Subcutaneous abdominal adipose tissue (tissue), 5 donors: Measurements from ENCODE around the gene NOC2L.

Experiments
- H3K27ac ChIP-seq: one replicate; pipeline ENCODE4 v1.7.0; 2013; ENCODE audit warnings: low read depth, mild to moderate bottlenecking, inconsistent platforms, low read length, moderate library complexity
- H3K27me3 ChIP-seq, 5 donors: one replicate each; pipeline ENCODE4 v1.7.0; 2013; ENCODE audit warnings: low read length in 5 of 5, inconsistent platforms in 1 of 5; ENCODE audit not compliant: control insufficient read depth in 5 of 5, insufficient read depth in 4 of 5
- H3K36me3 ChIP-seq, 5 donors: one replicate each; pipeline ENCODE4 v1.7.0; 2013; ENCODE audit warnings: low read length in 5 of 5; ENCODE audit not compliant: control insufficient read depth in 5 of 5, insufficient read depth in 5 of 5
- H3K4me1 ChIP-seq, 5 donors: one replicate each; pipeline ENCODE4 v1.7.0; 2013; ENCODE audit warnings: low read length in 5 of 5, mild to moderate bottlenecking in 3 of 5, moderate library complexity in 1 of 5; ENCODE audit not compliant: control insufficient read depth in 5 of 5, insufficient read depth in 5 of 5
- H3K4me3 ChIP-seq, 5 donors: one replicate each; pipeline ENCODE4 v1.7.0; 2013; ENCODE audit warnings: low read length in 5 of 5, low read depth in 1 of 5
- H3K9ac ChIP-seq, 5 donors: one replicate each; pipeline ENCODE4 v1.7.0; 2013; ENCODE audit warnings: low read length in 5 of 5, mild to moderate bottlenecking in 4 of 5, moderate library complexity in 3 of 5
- H3K9me3 ChIP-seq, 5 donors: one replicate each; pipeline ENCODE4 v1.7.0; 2013; ENCODE audit warnings: low read length in 5 of 5; ENCODE audit not compliant: control insufficient read depth in 5 of 5
- donor health status: healthy.
- donor health status: healthy.
- donor health status: healthy.
- donor health status: healthy.
- donor health status: healthy.

The NOC2L gene

DNA sequence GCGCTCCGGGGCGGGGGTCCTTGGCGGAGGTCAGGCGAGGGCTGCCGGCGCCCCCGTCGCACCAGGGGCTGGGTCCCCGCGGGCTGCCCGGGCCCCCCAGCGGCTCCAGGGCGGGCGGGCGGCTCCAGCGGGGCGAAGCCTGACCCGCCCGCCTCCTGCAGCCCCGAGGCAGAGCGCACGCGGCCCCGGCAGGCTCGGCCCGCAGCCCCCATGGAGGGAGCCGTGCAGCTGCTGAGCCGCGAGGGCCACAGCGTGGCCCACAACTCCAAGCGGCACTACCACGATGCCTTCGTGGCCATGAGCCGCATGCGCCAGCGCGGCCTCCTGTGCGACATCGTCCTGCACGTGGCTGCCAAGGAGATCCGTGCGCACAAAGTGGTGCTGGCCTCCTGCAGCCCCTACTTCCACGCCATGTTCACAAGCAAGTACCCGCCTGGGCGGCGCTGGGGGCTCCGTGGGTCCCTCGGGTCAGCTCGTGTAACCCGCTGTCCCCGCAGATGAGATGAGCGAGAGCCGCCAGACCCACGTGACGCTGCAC is 2.1 kb upstream of the NOC2L start:
- no peaks in the 10 kb centered on the region for H3K9me3 ChIP-seq
- H3K4me3 ChIP-seq, result peak overlapping the region in 4 of 5 donors; percentile 56 to 98 (median 66)
- peaks cover 5 to 43% (median 36%) of the 10 kb centered on the region in 5 donors for H3K4me1 ChIP-seq
- no peak overlapping the region for H3K27ac ChIP-seq
- peaks cover 0 to 3% (median 0%) of the 10 kb centered on the region in 5 donors for H3K27me3 ChIP-seq
- peaks cover 0 to 27% (median 11%) of the 10 kb centered on the region in 5 donors for H3K36me3 ChIP-seq
- H3K9ac ChIP-seq, result peak overlapping the region in 2 of 5 donors; percentile 46 to 64

GRCh38 chr1:960363-961131 is 1.5 kb upstream of the NOC2L start, which contains the start of gene KLHL17:
Gene KLHL17 (plus strand): TSS chr1:960584. CDS start chr1:960694, 110 bp downstream.
- peaks cover 0 to 33% (median 17%) of the 10 kb centered on the region in 5 donors for H3K36me3 ChIP-seq
- peaks cover 5 to 38% (median 34%) of the 10 kb centered on the region in 5 donors for H3K4me1 ChIP-seq
- no peaks in the 10 kb centered on the region for H3K27me3 ChIP-seq
- H3K9ac ChIP-seq, result peak within 1 kb of the TSS in 4 of 5 donors; percentile 46 to 68 (median 56)
- H3K27ac ChIP-seq, result no peak within 1 kb of the TSS
- H3K4me3 ChIP-seq, result peak within 1 kb of the TSS; percentile 29 to 99 (median 95)
- H3K9me3 ChIP-seq, result no peaks in the 10 kb centered on the region

- Histone ChIP-seq H3K27ac (no peak overlapping the region), H3K9ac (peak overlapping the region in 2 of 5 donors; percentile 64 to 68), H3K9me3 (no peaks in the 10 kb centered on the region), H3K4me1 (peaks cover 5 to 38% (median 34%) of the 10 kb centered on the region in 5 donors), H3K27me3 (no peaks in the 10 kb centered on the region), H3K36me3 (peaks cover 0 to 40% (median 24%) of the 10 kb centered on the region in 5 donors), H3K4me3 (peak overlapping the region; percentile 29 to 99 (median 95))
These were observed 791 bp upstream of the NOC2L start for GRCh38 chr1:959731-960362.

GRCh38 chr1:956636-957035 is 2.4 kb downstream of the NOC2L start:
- no peaks in the 10 kb centered on the region for H3K9me3 ChIP-seq
- no peak overlapping the region for H3K27ac ChIP-seq
- peaks cover 5 to 38% (median 33%) of the 10 kb centered on the region in 5 donors for H3K4me1 ChIP-seq
- H3K4me3 ChIP-seq, result no peak overlapping the region
- no peaks in the 10 kb centered on the region for H3K27me3 ChIP-seq
- no peak overlapping the region for H3K9ac ChIP-seq
- peaks cover 0 to 54% (median 52%) of the 10 kb centered on the region in 5 donors for H3K36me3 ChIP-seq

- peaks cover 0 to 66% (median 64%) of the 10 kb centered on the region in 5 donors for H3K36me3 ChIP-seq
- H3K4me3 ChIP-seq, result no peak overlapping the region
- no peaks in the 10 kb centered on the region for H3K9me3 ChIP-seq
- H3K27me3 ChIP-seq, result no peaks in the 10 kb centered on the region
- peaks cover 5 to 32% (median 27%) of the 10 kb centered on the region in 5 donors for H3K4me1 ChIP-seq
- no peak overlapping the region for H3K9ac ChIP-seq
- no peak overlapping the region for H3K27ac ChIP-seq
These were observed 3.6 kb downstream of the NOC2L start for GRCh38 chr1:955474-955873.

GRCh38 chr1:954927-955326 is 4.1 kb downstream of the NOC2L start:
- H3K9ac ChIP-seq, result no peak overlapping the region
- no peaks in the 10 kb centered on the region for H3K27me3 ChIP-seq
- no peak overlapping the region for H3K4me3 ChIP-seq
- no peak overlapping the region for H3K27ac ChIP-seq
- peaks cover 0 to 71% (median 69%) of the 10 kb centered on the region in 5 donors for H3K36me3 ChIP-seq
- H3K9me3 ChIP-seq, result no peaks in the 10 kb centered on the region
- H3K4me1 ChIP-seq, result peaks cover 5 to 27% (median 23%) of the 10 kb centered on the region in 5 donors

DNA sequence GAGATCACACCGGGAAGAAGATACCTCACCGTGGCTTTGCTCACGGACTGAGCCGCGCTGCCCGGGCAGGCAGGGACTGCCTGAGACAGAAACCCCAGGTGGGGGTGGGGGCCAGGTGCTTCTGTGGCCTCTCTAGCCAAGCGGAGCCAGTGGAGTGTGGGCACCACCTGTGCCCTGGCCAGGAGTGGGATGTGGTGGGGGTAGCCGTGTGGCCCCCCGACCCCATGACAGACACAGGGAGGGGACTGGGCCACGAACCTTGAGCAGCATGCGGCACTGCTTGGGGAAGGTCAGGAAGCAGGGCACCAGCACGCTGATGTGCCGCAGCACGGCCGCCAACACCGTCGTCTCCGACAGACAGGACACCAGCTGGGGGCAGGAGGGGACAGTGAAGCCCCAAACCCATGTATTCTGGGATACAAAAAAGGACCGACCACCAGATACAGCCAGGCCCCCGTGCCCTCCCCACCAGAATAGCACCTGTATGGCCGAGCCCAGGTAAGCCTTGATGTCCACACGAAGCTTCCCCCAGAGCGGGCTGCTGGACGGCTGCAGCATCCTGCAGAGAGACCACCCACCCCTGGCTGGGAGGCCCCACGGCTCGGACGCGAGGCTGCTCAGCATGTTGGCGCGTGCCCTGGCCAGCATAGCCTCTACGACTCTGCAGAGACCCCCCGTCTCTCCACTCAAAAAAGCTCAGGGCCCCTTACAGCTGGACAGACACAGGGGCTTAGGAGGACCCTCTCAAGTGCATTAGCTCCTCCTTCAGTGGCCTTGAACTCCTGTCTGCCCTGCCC is 5.3 kb downstream of the NOC2L start:
- Histone ChIP-seq H3K4me1 (peaks cover 5 to 18% (median 16%) of the 10 kb centered on the region in 5 donors), H3K27me3 (no peaks in the 10 kb centered on the region), H3K36me3 (peaks cover 0 to 83% (median 81%) of the 10 kb centered on the region in 5 donors)

GRCh38 chr1:952603-953002 is 6.5 kb downstream of the NOC2L start:
- no peak overlapping the region for H3K4me3 ChIP-seq
- no peak overlapping the region for H3K9ac ChIP-seq

More for the DNA sequence above, 5.3 kb downstream of the NOC2L start:
- no peak overlapping the region for H3K27ac ChIP-seq
- no peak overlapping the region for H3K4me3 ChIP-seq
- H3K9ac ChIP-seq, result no peak overlapping the region
- no peaks in the 10 kb centered on the region for H3K9me3 ChIP-seq

DNA sequence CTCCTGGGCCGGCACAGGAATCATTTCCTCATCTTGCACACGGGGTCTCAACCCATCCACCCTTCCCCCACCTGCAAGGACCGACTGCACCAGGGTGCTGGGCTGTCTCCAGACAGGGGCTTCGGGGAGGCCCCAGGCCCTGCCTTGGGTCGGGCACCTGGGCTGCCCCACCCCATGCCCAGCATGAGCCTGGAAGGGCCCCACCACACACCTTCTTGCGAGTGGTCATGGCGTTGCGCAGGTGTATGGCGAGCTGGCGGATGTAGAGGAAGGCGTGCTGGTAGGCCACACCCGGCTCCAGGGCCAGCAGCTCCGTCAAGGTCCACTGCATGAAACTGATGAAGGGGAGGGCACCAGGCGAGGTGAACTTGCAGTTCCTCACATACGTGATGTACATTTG is 6.9 kb downstream of the NOC2L start:
- Histone ChIP-seq H3K4me3 (no peak overlapping the region), H3K36me3 (peaks cover 0 to 99% (median 96%) of the 10 kb centered on the region in 5 donors), H3K27ac (no peak overlapping the region), H3K4me1 (peaks cover 0 to 3% (median under 1%) of the 10 kb centered on the region in 5 donors), H3K9ac (no peak overlapping the region), H3K27me3 (no peaks in the 10 kb centered on the region), H3K9me3 (no peaks in the 10 kb centered on the region)

More at GRCh38 chr1:952603-953002, 6.5 kb downstream of the NOC2L start:
- Histone ChIP-seq H3K36me3 (peaks cover 0 to 95% (median 92%) of the 10 kb centered on the region in 5 donors), H3K4me1 (peaks cover 2 to 7% (median 5%) of the 10 kb centered on the region in 5 donors), H3K27ac (no peak overlapping the region), H3K9me3 (no peaks in the 10 kb centered on the region), H3K27me3 (no peaks in the 10 kb centered on the region)
